ENCODE results near the gene SLC23A3. TPM values are rescaled to one million over a fixed set of nuclear protein-coding genes. Genes with fewer than 3 reads are reported as not detected.

Gene SLC23A3
- total RNA-seq, 4 donors from 2014 or later: 0.21 to 0.98 (median 0.30) TPM; not detected in 1

DNA sequence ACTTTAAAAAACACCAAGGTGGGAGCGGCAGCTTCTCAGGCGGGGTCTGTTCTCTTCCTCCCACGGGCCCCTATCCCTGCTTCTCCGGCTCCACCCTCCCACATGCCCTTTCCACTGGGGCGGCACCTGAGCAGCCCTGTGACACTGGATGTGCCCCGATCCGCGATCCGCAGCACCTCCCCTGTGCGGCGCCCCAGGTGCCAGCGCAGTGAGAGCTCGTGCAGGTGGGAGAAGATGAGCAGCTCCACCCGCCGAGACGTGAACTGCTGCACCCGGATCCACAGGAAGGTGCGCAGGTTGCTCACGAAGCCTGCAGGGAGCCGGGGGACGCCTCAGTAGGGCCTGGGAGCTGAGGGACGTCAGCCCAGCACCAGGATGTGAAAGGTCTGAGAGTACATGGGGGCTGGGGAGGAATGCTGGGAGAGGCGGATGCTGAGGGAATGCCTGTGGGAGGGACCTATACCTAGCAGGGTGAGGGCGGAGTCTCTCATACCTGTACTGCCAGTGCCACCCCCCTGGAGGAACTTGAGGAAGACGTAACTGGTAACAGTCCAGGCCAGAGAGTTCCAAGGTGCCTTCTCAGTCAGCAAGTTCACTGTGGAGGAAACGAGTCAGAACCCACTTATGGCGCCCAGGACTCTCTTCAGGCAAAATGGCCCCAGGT is 46.2 kb upstream of the SLC23A3 start:
- Histone ChIP-seq H3K4me3 (no peak overlapping the region), H3K27ac (no peak overlapping the region), H3K9me3 (no peaks in the 10 kb centered on the region), H3K27me3 (no peaks in the 10 kb centered on the region), H3K36me3 (peaks cover 0 to 66% (median 6%) of the 10 kb centered on the region in 3 donors), H3K4me1 (peaks cover 0 to 48% (median 24%) of the 10 kb centered on the region in 4 donors)
- no peak for TF ChIP-seq POLR2A (IDR thresholded peaks at IDR 0.05)
- TF ChIP-seq, protein P1, sequence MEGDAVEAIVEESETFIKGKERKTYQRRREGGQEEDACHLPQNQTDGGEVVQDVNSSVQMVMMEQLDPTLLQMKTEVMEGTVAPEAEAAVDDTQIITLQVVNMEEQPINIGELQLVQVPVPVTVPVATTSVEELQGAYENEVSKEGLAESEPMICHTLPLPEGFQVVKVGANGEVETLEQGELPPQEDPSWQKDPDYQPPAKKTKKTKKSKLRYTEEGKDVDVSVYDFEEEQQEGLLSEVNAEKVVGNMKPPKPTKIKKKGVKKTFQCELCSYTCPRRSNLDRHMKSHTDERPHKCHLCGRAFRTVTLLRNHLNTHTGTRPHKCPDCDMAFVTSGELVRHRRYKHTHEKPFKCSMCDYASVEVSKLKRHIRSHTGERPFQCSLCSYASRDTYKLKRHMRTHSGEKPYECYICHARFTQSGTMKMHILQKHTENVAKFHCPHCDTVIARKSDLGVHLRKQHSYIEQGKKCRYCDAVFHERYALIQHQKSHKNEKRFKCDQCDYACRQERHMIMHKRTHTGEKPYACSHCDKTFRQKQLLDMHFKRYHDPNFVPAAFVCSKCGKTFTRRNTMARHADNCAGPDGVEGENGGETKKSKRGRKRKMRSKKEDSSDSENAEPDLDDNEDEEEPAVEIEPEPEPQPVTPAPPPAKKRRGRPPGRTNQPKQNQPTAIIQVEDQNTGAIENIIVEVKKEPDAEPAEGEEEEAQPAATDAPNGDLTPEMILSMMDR (IDR thresholded peaks at IDR 0.05): no peak
- no peak for TF ChIP-seq EP300 (IDR thresholded peaks at IDR 0.05)
- DNase-seq (ENCODE audit: low spot score in 2 of 2): no peak
- 92% methylated on average over 26 to 27 of the region's 27 CpGs for WGBS, 2 donors

- DNase-seq (ENCODE audit: low spot score in 2 of 2): no peak
- H3K27me3 ChIP-seq: no peaks in the 10 kb centered on the region
- TF ChIP-seq EP300 (IDR thresholded peaks at IDR 0.05) (no peak), POLR2A (IDR thresholded peaks at IDR 0.05) (no peak)
- TF ChIP-seq, protein P1 (IDR thresholded peaks at IDR 0.05): no peak
- H3K4me3 ChIP-seq: no peak overlapping the region
- 86 to 91% methylated on average over 6 of the region's 6 CpGs for WGBS, 2 donors
- H3K9me3 ChIP-seq: no peaks in the 10 kb centered on the region
- H3K36me3 ChIP-seq: peaks cover 0 to 66% (median 6%) of the 10 kb centered on the region in 3 donors
- H3K27ac ChIP-seq: no peak overlapping the region
- H3K4me1 ChIP-seq: peaks cover 0 to 42% (median 24%) of the 10 kb centered on the region in 4 donors
These were observed 45.0 kb upstream of the SLC23A3 start for GRCh38 chr2:219214786-219215185.

- peaks cover 0 to 73% (median 9%) of the 10 kb centered on the region in 3 donors for H3K36me3 ChIP-seq
- no peaks in the 10 kb centered on the region for H3K9me3 ChIP-seq
- no peak overlapping the region for H3K4me3 ChIP-seq
- no peaks in the 10 kb centered on the region for H3K27me3 ChIP-seq
- WGBS, 2 donors: 96 to 97% methylated on average over 15 of the region's 15 CpGs
- no peak for DNase-seq (ENCODE audit: low spot score in 2 of 2)
- TF ChIP-seq EP300 (IDR thresholded peaks at IDR 0.05): no peak
- no peak for TF ChIP-seq POLR2A (IDR thresholded peaks at IDR 0.05)
- TF ChIP-seq, protein P1 (IDR thresholded peaks at IDR 0.05): no peak
- peaks cover 0 to 35% (median 17%) of the 10 kb centered on the region in 4 donors for H3K4me1 ChIP-seq
- H3K27ac ChIP-seq: no peak overlapping the region
These were observed 44.3 kb upstream of the SLC23A3 start for GRCh38 chr2:219214141-219214540.

DNA sequence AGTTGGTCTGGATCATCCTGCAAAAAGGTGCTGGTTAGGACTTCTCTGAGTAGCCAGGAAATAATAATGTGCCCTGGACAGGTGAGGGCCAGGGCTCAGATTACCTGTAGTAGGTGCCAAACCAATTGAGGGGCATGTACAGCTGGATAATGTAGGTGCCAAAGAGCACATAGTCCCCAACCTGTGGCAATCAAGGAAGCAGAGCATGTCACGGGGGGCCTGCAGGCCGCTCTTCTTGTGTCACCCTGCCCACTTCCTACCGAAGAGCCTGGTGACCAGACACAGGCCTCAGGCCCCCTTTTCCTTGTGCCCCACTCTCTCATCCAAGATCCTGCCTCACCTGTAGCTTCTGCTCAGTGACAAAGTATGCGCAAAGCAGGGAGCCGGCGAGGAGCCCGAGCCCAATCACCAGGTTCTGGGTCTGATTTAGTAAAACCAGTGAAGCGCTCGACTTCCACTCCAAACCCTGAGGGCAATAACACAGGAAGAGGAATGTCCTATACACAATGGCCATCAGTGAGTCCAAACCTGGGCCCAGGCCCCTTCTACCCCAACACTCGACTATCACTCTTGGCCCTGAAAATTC is 43.8 kb upstream of the SLC23A3 start:
- TF ChIP-seq EP300 (IDR thresholded peaks at IDR 0.05) (no peak), POLR2A (IDR thresholded peaks at IDR 0.05) (no peak)
- TF ChIP-seq, protein P1 (IDR thresholded peaks at IDR 0.05): no peak
- H3K4me3 ChIP-seq: no peak overlapping the region
- no peaks in the 10 kb centered on the region for H3K9me3 ChIP-seq
- no peak overlapping the region for H3K27ac ChIP-seq
- H3K27me3 ChIP-seq: no peaks in the 10 kb centered on the region
- WGBS, 2 donors: 90 to 91% methylated on average over 10 of the region's 10 CpGs
- H3K36me3 ChIP-seq: peaks cover 0 to 78% (median 12%) of the 10 kb centered on the region in 3 donors
- H3K4me1 ChIP-seq: peaks cover 0 to 33% (median 16%) of the 10 kb centered on the region in 4 donors
- DNase-seq (ENCODE audit: low spot score in 2 of 2): no peak

DNA sequence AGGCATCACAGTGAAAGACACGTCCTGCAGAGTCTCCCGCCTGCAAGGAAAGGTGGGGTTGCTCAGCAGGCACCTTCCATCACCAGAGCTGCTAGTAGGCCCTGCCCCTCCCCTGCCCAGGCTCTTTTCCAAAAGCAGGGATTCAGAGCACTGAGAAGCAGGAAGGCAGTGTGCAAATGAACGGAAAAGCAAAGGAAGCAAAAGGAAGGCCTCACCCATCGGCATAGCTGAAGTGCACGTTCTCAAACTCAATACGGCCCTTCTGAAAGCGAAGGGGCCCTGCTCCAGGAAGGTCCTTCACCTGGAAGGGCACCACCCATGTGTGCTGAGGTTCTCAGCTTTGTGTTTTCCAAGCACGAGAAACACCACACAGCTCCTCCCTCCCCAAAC is 43.2 kb upstream of the SLC23A3 start:
- H3K4me1 ChIP-seq: peaks cover 0 to 33% (median 15%) of the 10 kb centered on the region in 4 donors
- H3K4me3 ChIP-seq: no peak overlapping the region
- TF ChIP-seq POLR2A (IDR thresholded peaks at IDR 0.05) (no peak), EP300 (IDR thresholded peaks at IDR 0.05) (no peak)
- TF ChIP-seq, protein P1 (IDR thresholded peaks at IDR 0.05): no peak
- H3K27ac ChIP-seq: no peak overlapping the region
- DNase-seq (ENCODE audit: low spot score in 2 of 2): no peak
- H3K9me3 ChIP-seq: no peaks in the 10 kb centered on the region
- 89 to 90% methylated on average over 7 to 8 of the region's 8 CpGs for WGBS, 2 donors
- no peaks in the 10 kb centered on the region for H3K27me3 ChIP-seq
- peaks cover 0 to 84% (median 15%) of the 10 kb centered on the region in 3 donors for H3K36me3 ChIP-seq
